ENCODE data around the gene ZWILCH.

ZWILCH gene

DNA sequence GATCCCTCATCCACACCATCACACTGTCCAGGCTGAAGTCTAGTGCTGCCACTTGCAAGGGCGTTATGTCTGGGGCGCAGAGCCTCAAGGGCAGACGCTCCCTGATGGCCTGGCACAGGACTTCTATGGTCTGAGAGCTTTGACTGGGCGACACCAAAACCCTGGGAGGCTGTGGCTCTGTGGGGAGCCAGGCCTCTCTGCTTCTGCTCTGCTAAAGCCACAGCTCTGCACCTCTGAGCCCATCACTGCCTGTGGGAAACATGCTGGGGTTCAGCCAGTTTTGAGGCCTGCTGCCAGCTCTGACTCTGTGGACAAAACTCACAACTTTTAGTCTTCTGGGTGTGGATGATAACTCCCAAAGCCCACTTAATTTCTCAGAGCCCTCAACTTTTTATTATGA is 67.0 kb downstream of the ZWILCH start:
- TF ChIP-seq, protein P1, sequence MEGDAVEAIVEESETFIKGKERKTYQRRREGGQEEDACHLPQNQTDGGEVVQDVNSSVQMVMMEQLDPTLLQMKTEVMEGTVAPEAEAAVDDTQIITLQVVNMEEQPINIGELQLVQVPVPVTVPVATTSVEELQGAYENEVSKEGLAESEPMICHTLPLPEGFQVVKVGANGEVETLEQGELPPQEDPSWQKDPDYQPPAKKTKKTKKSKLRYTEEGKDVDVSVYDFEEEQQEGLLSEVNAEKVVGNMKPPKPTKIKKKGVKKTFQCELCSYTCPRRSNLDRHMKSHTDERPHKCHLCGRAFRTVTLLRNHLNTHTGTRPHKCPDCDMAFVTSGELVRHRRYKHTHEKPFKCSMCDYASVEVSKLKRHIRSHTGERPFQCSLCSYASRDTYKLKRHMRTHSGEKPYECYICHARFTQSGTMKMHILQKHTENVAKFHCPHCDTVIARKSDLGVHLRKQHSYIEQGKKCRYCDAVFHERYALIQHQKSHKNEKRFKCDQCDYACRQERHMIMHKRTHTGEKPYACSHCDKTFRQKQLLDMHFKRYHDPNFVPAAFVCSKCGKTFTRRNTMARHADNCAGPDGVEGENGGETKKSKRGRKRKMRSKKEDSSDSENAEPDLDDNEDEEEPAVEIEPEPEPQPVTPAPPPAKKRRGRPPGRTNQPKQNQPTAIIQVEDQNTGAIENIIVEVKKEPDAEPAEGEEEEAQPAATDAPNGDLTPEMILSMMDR (IDR thresholded peaks at IDR 0.05), result no peak
- peaks cover 0 to 4% (median 0%) of the 10 kb centered on the region in 4 donors for H3K4me1 ChIP-seq
- intact Hi-C loops (cut with DNase I; ENCODE audit: low total_unique reads), result no loop called here
- H3K4me3 ChIP-seq, result no peak overlapping the region
- peaks cover 0 to 7% of the 10 kb centered on the region in 2 donors for H3K27me3 ChIP-seq
- no peak overlapping the region for H3K27ac ChIP-seq
- H3K36me3 ChIP-seq, result no peaks in the 10 kb centered on the region
- H3K9me3 ChIP-seq, result no peaks in the 10 kb centered on the region
- no peak for DNase-seq

DNA sequence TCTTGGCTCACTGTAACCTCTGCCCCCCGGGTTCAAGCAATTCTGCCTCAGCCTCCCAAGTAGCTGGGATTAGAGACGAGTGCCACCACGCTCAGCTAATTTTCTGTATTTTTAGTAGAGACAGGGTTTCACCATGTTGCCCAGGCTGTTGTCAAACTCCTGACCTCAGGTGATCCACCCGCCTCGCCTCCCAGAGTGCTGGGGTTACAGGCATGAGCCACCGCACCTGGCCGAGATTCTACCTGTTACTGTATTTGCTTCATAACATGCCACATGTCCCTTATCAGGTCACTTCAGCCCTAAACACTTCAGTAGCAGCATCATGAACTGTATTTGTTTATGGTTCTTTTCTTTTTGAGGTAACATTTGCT is 68.2 kb downstream of the ZWILCH start:
- Histone ChIP-seq H3K27ac (no peak overlapping the region), H3K4me1 (no peaks in the 10 kb centered on the region), H3K4me3 (no peak overlapping the region), H3K36me3 (no peaks in the 10 kb centered on the region), H3K9me3 (no peaks in the 10 kb centered on the region), H3K27me3 (no peaks in the 10 kb centered on the region)
- intact Hi-C loops (cut with DNase I; ENCODE audit: low total_unique reads), result no loop called here
- no peak for DNase-seq
- TF ChIP-seq, protein P1 (IDR thresholded peaks at IDR 0.05), result no peak

DNA sequence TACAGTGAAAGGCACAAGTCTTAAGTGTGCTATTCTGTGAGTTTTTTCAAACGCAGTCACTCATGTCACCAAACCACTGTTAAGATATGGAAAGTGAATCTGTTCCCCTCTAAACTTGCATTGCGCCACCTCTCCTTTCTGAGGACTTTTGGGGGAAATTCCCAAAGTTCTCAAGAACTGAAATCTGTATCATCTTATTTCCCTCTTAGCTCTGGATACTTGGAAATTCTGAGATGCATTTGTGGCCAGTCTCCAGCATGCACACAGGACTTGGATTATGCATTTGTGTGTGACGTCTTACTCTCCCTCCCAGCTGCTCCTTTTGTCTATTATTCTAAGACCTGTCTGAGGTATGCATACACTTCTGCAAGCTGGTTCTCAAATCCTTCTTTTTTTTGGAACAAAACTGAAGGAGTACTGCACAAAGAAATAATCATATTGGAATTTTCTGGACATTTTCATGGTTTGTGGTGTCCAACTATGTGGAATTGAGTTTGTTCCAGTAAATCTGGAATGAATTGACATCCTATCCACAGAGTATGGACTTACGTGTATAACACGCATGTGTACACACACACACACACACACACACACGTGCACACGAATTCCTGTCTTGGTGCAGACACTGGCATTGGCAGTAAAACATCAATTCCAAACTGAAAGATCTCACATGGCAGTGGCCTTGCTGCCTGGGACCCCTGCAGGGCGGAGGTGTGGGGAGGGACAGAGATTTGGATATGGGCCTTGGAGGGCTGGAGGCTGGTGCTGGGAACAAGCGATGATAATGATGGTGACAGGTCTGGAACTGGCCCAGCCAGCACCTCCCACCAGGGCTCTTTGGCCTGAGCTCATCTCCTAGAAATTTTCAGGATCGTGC is 68.8 kb downstream of the ZWILCH start:
- TF ChIP-seq, protein P1 (IDR thresholded peaks at IDR 0.05), result no peak
- Histone ChIP-seq H3K4me1 (no peaks in the 10 kb centered on the region), H3K9me3 (no peaks in the 10 kb centered on the region), H3K36me3 (no peaks in the 10 kb centered on the region), H3K27ac (no peak overlapping the region), H3K27me3 (no peaks in the 10 kb centered on the region), H3K4me3 (no peak overlapping the region)
- intact Hi-C loops (cut with DNase I; ENCODE audit: low total_unique reads), result no loop called here
- no peak for DNase-seq

DNA sequence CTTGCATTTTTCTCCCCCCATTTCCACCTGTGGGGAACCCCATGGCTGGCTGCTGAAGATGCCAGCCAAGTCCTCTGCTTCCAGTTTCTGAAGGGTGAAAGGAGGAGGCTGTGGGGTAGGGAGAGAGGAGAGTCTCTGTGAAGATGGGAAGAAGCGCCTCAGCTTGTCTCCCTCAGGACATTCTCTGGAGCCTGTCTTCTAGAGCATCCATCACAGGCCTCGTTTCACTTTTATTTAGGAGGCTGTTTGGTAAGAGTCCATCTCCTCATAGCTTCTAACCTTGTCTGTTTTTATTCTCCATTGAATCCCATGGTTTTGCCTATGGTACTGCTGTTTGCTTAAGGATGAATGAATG is 69.4 kb downstream of the ZWILCH start:
- no peaks in the 10 kb centered on the region for H3K9me3 ChIP-seq
- no peak overlapping the region for H3K4me3 ChIP-seq
- no peaks in the 10 kb centered on the region for H3K4me1 ChIP-seq
- no peaks in the 10 kb centered on the region for H3K36me3 ChIP-seq
- intact Hi-C loops (cut with DNase I; ENCODE audit: low total_unique reads), result no loop called here
- no peak for DNase-seq
- TF ChIP-seq, protein P1 (IDR thresholded peaks at IDR 0.05), result no peak
- no peaks in the 10 kb centered on the region for H3K27me3 ChIP-seq
- H3K27ac ChIP-seq, result no peak overlapping the region

DNA sequence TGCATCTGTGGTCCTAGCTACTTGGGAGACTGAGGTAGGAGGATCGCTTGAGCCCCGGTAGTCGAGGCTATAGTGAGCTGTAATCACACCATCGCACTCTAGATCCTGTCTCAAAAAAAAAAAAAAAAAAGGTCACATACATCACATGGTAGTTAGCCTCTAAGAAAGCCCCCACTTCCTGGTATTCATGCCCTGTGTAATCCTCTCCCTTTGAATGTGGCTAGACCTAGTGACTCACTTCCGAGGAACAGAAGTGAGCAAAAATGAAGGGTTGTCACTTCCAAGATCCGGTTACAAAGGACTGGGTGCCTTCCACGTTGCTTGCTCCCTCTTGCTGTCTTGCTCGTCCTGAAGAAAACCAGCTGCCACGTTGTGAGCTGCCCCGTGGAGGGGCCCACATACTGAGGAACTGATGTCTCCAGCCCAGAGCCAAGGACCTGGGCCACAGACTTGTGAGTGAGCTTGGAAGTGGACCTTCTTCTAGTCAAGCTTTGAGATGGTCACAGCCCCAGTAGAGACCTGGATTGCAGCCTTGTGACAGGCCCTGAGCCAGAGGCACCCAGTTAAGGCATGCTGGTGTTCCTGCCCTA is 73.3 kb downstream of the ZWILCH start:
- no peak for DNase-seq
- Histone ChIP-seq H3K9me3 (no peaks in the 10 kb centered on the region), H3K27me3 (no peaks in the 10 kb centered on the region), H3K36me3 (no peaks in the 10 kb centered on the region), H3K27ac (no peak overlapping the region), H3K4me1 (no peaks in the 10 kb centered on the region), H3K4me3 (no peak overlapping the region)
- TF ChIP-seq, protein P1 (IDR thresholded peaks at IDR 0.05), result no peak
- intact Hi-C loops (cut with DNase I; ENCODE audit: low total_unique reads), result no loop called here

Measured in tibial artery (tissue), 4 donors.